Fibroblast of lung (primary cell): ENCODE measurements around the gene DNAJB2.

Source experiments
- EZH2 ChIP-seq: IDR thresholded peaks from 2 replicates; pipeline ENCODE4 v1.5.1; 2012; ENCODE audit warnings: low read length, control low read depth, mild to moderate bottlenecking; ENCODE audit errors: missing control alignments
- TF ChIP-seq, protein P1 (sequence below), 2 donors: IDR thresholded peaks in 1 of 2; conservative IDR thresholded peaks in 1 of 2; 1 replicate in 1 of 2; 2 replicates in 1 of 2; pipeline ENCODE4 v1.5.1; 2011 to 2012; ENCODE audit warnings: low read length in 2 of 2, control low read depth in 1 of 2, inconsistent platforms in 1 of 2, low read depth in 1 of 2, mild to moderate bottlenecking in 1 of 2

DNA sequence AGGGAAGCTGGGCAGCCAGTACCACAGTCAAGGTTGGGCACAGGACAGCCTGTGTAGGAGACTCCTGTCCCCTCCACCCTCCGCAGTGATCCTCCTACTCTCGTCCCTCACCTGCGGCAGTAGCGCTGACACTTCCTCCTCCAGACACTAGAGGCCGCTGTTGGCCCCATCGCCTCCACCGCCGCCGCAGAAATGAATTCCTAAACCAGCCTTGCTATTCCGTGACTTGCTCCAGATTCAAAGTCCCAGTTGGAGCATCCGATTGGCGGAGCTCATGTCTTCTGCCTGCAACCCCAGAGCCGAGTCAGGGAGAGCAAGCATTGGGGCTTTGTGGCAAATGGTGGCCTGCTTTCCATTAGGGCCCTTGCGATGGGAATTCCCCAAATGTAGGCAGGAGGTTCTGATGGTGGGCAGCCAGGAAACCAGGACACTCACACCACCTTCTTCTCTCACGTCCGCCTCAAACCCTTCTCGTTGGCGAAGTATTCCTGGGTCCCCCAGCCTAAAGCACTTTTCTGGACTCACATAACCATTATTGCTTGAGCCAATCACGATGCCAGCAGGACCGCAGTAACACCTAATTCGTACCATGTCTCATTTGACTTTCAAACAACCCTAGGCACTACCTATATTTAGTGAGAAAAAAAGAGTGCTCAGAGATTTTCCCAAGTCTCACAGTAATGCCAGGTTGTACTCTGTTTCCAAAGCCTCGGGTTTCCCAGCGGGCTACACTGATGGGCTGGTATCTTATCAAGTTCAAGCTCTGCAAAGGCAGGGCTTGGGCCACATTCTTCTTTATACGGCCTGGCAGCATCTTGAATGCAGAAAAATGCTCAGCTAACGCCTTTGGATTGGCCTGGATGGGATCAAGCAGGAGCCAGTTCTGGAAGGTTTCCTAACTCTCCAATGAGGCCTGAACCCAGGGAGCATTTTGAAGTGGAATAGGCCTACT lies 1.2 kb upstream of the DNAJB2 start:
- TF ChIP-seq, protein P1, sequence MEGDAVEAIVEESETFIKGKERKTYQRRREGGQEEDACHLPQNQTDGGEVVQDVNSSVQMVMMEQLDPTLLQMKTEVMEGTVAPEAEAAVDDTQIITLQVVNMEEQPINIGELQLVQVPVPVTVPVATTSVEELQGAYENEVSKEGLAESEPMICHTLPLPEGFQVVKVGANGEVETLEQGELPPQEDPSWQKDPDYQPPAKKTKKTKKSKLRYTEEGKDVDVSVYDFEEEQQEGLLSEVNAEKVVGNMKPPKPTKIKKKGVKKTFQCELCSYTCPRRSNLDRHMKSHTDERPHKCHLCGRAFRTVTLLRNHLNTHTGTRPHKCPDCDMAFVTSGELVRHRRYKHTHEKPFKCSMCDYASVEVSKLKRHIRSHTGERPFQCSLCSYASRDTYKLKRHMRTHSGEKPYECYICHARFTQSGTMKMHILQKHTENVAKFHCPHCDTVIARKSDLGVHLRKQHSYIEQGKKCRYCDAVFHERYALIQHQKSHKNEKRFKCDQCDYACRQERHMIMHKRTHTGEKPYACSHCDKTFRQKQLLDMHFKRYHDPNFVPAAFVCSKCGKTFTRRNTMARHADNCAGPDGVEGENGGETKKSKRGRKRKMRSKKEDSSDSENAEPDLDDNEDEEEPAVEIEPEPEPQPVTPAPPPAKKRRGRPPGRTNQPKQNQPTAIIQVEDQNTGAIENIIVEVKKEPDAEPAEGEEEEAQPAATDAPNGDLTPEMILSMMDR (conservative IDR thresholded peaks at IDR 0.05 in 1 of 2, IDR thresholded peaks at IDR 0.05 in 1 of 2; ENCODE audit: low read depth in 1 of 2, low read length in 2 of 2), result peak; percentile 95 to 96
- TF ChIP-seq EZH2, result no peak
